HEK293T (cell line): ENCODE data around the gene ADK.

Experiments
- CTCF ChIA-PET: fragments of 350-600 bp; formaldehyde crosslinking; extraction: SDS; loops from one replicate; lab custom pipeline; 2021; ENCODE audit warnings: antibody characterized with exemption, inconsistent platforms; lab: Yijun Ruan, JAX
- POLR2A ChIA-PET: fragments of 350-600 bp; formaldehyde crosslinking; extraction: SDS; loops from one replicate; lab custom pipeline; 2020; ENCODE audit warnings: antibody characterized with exemption, inconsistent platforms; lab: Yijun Ruan, JAX
- DNase-seq: peaks from one replicate; pipeline ENCODE4 v3.0.0; 2012; ENCODE audit warnings: mixed read lengths; ENCODE audit errors: extremely low spot score
- ARNT ChIP-seq: fragments of 450-650 bp; IDR thresholded peaks from 2 replicates; pipeline ENCODE4 v1.6.1; 2017; ENCODE audit warnings: mild to moderate bottlenecking
- BHLHE40 ChIP-seq: fragments of 450-650 bp; IDR thresholded peaks from 2 replicates; pipeline ENCODE4 v1.6.1; 2016; ENCODE audit warnings: mild to moderate bottlenecking, moderate library complexity, borderline replicate concordance
- CTBP1 ChIP-seq: fragments of 450-650 bp; IDR thresholded peaks from 2 replicates; pipeline ENCODE4 v1.6.1; 2016; ENCODE audit warnings: borderline replicate concordance
- ELF4 ChIP-seq: fragments of 450-650 bp; IDR thresholded peaks from 2 replicates; pipeline ENCODE4 v1.6.1; 2017; ENCODE audit warnings: antibody characterized with exemption
- FOXA1 ChIP-seq: fragments of 450-650 bp; IDR thresholded peaks from 2 replicates; pipeline ENCODE4 v1.6.1; 2016; ENCODE audit warnings: mild to moderate bottlenecking
- FOXK2 ChIP-seq: fragments of 450-650 bp; IDR thresholded peaks from 2 replicates; pipeline ENCODE4 v1.6.1; 2016; ENCODE audit warnings: mild to moderate bottlenecking
- FOXM1 ChIP-seq: fragments of 450-650 bp; IDR thresholded peaks from 2 replicates; pipeline ENCODE4 v1.6.1; 2017; ENCODE audit warnings: mild to moderate bottlenecking, borderline replicate concordance
- HDGF ChIP-seq: fragments of 450-650 bp; IDR thresholded peaks from 2 replicates; pipeline ENCODE4 v1.6.1; 2017; ENCODE audit warnings: antibody characterized with exemption, borderline replicate concordance
- L3MBTL2 ChIP-seq: fragments of 450-650 bp; conservative IDR thresholded peaks from 2 replicates; pipeline ENCODE4 v1.6.1; 2016; ENCODE audit warnings: mild to moderate bottlenecking
- LEF1 ChIP-seq: fragments of 450-650 bp; IDR thresholded peaks from 2 replicates; pipeline ENCODE4 v1.6.1; 2017; ENCODE audit warnings: mild to moderate bottlenecking, borderline replicate concordance
- NFRKB ChIP-seq: fragments of 450-650 bp; IDR thresholded peaks from 2 replicates; pipeline ENCODE4 v1.6.1; 2016; ENCODE audit warnings: mild to moderate bottlenecking, moderate library complexity
- PKNOX1 ChIP-seq: fragments of 450-650 bp; IDR thresholded peaks from 2 replicates; pipeline ENCODE4 v1.6.1; 2016
- SP1 ChIP-seq: fragments of 450-650 bp; IDR thresholded peaks from 2 replicates; pipeline ENCODE4 v1.6.1; 2017
- SUZ12 ChIP-seq: fragments of 450-650 bp; IDR thresholded peaks from 2 replicates; pipeline ENCODE4 v1.6.1; 2016; ENCODE audit warnings: mild to moderate bottlenecking
- TARDBP ChIP-seq: fragments of 450-650 bp; IDR thresholded peaks from 2 replicates; pipeline ENCODE4 v1.6.1; 2016
- ZNF384 ChIP-seq: fragments of 450-650 bp; IDR thresholded peaks from 2 replicates; pipeline ENCODE4 v1.6.1; 2016

ADK gene

DNA sequence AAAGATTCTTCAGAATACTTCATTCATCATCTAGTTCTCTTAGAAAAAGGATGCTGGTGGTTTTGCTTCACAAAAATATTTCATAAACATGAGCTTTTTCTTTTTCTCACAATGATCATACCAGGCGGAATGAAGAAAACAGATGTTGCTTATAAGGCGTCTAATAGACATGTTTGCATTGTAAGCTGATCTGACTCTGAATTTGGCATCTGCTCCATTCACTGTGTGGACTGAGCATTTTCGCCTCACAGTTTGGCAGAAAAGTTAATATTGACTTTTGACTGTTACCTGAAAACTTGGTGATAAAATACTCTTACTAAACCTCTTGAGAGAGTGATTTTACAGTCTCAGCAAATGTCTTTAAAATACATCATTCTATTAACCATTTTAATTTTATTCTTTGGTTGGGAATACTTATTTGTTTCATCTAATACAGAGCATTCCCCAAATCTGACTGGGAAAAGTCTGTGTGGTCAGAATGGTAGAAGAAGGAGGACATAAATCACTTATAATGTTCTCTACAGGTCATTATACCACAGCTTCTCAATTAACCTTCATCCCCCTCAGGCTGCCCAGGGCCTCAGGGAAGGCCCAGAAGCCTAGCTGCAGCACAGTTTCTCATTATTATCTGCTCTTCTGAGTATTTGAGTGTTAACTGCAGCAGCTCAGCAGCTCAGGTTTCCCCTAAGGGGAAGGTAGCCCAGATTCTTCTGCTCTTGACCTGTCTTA lies 553.8 kb downstream of the ADK start:
- CTCF ChIA-PET: interaction anchor here (0.6 kb wide), 1 partner anchor 14 kb away, joined by 4 read pairs; no protein-coding TSS in a partner anchor
- DNase-seq: no peak
- no peak for TF ChIP-seq FOXM1
- 0 out of 2 replicates have a peak, but pooled peaks have one; percentile 4 for TF ChIP-seq PKNOX1
- TF ChIP-seq FOXA1: peak; percentile 35; the same call in 1 of the 2 replicates
- no peak for TF ChIP-seq TARDBP
- POLR2A ChIA-PET: no interaction called here

GRCh38 chr10:74705358-74705980 lies 554.4 kb downstream of the ADK start:
- ChIA-PET POLR2A (no interaction called here), CTCF (no interaction called here)
- TF ChIP-seq NFRKB (no peak), PKNOX1 (no peak), L3MBTL2 (no peak), HDGF (no peak), SUZ12 (no peak), FOXM1 (no peak), FOXA1 (no peak), TARDBP (no peak), BHLHE40 (no peak), ELF4 (no peak), FOXK2 (no peak), SP1 (no peak), CTBP1 (no peak), ZNF384 (no peak)
- no peak for DNase-seq

DNA sequence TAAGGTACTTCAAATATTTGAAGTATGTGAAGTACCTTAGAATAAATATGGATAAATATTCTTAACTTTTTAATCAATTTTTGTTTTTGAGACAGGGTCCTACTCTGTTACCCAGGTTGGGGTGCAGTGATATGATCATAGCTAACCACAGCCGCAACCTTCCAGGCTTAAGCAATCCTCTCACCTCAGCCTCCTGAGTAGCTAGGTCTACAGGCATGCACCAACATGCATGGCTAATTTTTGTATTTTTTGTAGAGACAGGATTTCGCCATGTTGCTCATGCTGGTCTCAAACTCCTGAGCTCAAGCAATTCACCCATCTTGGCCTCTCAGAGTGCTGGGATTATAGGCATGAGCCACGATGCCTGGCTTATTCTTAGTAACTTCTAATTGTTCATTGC lies 555.9 kb downstream of the ADK start:
- DNase-seq: no peak
- ChIA-PET POLR2A (no interaction called here), CTCF (no interaction called here)
- TF ChIP-seq FOXA1 (no peak), PKNOX1 (no peak), FOXK2 (no peak), LEF1 (no peak), CTBP1 (no peak), TARDBP (no peak), FOXM1 (no peak), HDGF (no peak), ARNT (no peak), NFRKB (no peak), L3MBTL2 (no peak), SP1 (no peak), BHLHE40 (no peak), SUZ12 (no peak), ELF4 (no peak), ZNF384 (no peak)

GRCh38 chr10:74708246-74708645 lies 557.2 kb downstream of the ADK start:
- TF ChIP-seq HDGF (no peak), BHLHE40 (no peak), L3MBTL2 (no peak), CTBP1 (no peak), FOXK2 (no peak), PKNOX1 (no peak), SP1 (no peak), ELF4 (no peak), ZNF384 (no peak), SUZ12 (no peak), FOXM1 (no peak), NFRKB (no peak), FOXA1 (no peak), LEF1 (no peak), TARDBP (no peak), ARNT (no peak)
- no peak for DNase-seq
- CTCF ChIA-PET: no interaction called here
- POLR2A ChIA-PET: no interaction called here

GRCh38 chr10:74718208-74718607 lies 567.2 kb downstream of the ADK start:
- ChIA-PET CTCF (no interaction called here), POLR2A (no interaction called here)
- DNase-seq: no peak
- TF ChIP-seq FOXK2 (no peak), LEF1 (no peak), TARDBP (no peak), HDGF (no peak), FOXM1 (no peak), BHLHE40 (no peak), SP1 (no peak), PKNOX1 (no peak), L3MBTL2 (no peak), NFRKB (no peak), ELF4 (no peak), ZNF384 (no peak), FOXA1 (no peak), CTBP1 (no peak), SUZ12 (no peak)
